Stimulated activated naive CD4-positive, alpha-beta T cell (primary cell): ENCODE data around the gene IGLL1.
"Not testable (repeated sequence)": the region's sequence is repeated elsewhere in the genome, so short reads cannot be mapped to it uniquely, and the experiment has no call there.

Experiments used
- DNase-seq, 6 experiments: peaks; one replicate each; lab custom pipeline; 2025; lab: John Stamatoyannopoulos, UW

The IGLL1 gene

DNA sequence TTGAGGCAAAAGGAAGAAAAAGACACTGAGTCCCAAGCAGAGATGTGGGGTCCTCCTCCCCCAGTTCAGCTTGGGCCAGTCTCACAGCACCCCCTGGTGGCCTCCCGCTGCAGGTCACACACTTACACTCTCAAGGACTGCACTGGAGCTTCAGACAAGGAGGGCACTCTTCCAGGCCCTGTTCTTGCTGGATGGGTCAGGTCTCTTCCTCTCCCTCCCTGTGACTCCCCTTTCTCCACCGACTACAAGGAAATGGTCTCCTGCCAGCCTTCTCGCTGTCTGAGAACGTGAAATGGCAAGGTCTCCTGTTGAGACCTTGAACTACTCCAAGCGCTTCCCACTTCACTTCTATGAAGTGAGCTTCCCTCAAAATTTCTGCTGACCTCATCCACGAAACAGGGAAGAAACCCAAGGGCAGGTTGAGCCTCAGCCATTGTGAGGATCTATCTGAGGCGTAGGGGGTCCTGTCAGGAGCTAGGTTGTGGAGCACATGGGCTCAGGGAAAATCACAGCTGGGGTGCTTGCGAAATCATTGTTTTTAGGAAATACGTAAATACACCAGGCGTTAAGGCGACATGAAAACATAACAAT, 11.2 kb upstream of the IGLL1 start:
- peak in 5 of 6 experiments; percentile 18 to 58 (median 32) for DNase-seq

DNA sequence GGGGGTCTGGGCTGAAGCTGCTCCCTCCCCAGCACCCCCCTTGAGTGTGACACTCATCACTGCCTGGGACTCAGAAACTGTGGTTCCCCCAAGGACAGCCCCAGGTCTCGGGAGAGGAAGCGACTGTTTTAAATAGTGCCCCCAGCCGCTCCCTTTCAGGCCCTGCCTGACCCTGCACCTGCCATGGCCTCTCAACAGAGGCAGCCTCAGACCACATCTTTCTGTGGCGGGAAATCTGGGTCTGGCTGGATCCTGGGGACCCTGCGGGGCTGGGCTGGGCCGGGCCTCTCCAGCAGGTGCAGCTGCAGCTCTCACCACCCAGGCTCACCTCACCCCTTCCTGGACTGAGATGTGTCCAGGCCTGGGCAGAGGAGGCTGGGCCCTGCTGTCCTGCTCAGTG, 3.7 kb upstream of the IGLL1 start:
- DNase-seq, result no peak

DNA sequence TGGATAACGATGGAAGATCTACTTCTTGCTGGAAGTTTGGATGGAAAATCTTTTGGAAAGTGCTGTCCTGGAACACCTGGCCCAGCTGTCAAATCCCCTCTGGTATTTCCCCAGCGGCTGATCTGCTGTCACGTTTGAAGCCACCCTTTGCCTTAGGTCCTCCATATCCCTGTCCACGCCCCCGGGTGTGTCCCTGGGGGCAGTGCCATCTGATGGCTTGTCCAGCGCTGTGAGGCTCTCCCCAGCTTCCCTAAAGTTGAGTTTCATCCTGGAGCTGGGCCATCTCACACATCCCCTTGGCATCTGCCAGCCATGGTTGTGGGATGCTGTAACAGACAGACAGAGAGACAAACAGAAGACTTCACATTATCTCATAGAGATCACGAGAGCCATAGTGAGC, 3.1 kb upstream of the IGLL1 start:
- DNase-seq, result no peak

DNA sequence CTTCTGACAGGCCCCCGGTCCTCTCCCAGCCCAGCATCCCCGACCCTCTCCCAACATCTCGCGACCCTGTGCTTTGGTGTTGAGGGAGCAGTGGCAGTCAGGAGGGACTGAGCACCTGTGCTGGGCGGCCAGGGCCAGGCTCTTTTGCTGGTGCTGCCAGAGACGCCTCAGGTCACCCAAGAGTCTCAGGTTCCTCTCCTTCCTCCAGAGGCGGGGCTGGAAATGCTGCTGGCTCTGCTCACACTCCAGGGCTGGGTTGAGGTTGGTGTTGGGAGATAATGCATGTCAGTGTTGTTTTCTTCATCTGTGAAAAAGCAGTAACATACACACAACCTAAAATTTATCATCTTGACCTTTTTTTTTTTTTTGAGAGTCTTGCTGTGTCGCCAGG, 1.2 kb upstream of the IGLL1 start:
- DNase-seq, result no peak

DNA sequence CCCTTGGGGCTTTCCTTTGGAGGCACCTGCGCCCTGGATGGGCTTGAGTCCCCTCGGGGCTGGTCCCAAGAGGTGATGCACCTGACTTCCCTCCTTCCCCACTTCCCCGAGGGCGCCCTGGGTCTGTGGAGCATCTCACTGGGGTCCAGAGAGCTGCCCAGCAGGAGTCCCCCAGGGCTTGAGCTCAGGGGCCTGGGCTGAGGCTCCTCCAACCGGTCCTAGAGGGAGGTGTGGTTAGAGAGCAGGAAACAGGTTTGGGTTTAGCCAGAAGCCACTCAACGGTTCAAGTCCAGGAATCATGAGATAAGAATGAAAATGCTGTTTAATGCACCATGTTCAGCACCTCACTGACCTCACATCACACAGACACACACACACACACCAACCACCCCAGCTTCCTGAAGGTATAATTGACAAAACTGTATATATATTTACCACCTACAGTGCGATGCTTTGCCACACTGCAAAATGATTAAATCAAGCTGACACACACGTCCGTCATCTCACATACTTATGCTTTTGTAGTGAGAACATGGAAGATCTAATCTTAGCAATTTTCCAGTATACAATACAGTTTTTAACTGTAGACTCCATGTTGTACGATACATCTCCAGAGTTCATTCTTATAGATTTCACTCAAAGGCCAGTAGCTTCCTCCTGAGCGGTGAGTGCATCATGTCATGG, 628 bp upstream of the IGLL1 start:
- no peak for DNase-seq

DNA sequence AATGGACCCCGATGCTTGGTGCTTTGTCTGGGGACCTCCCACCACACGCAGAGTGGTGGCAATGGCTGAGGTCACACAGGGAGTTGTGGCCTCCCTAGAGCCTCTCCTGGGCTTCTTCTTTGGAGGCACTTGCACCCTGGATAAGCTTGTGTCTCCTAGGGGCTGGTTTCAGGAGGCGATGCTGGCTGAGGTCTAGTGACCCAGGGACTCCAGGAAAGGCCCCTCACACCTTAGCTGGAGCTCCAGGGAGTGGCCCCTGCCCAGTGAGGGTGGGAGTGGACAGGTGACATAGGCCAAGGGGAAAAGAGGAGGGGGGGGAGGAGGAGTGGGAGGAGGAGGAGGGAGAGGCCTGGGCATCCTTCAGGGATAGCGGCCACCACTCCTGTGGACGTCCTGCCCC, 810 bp downstream of the IGLL1 start:
- DNase-seq, result no peak

DNA sequence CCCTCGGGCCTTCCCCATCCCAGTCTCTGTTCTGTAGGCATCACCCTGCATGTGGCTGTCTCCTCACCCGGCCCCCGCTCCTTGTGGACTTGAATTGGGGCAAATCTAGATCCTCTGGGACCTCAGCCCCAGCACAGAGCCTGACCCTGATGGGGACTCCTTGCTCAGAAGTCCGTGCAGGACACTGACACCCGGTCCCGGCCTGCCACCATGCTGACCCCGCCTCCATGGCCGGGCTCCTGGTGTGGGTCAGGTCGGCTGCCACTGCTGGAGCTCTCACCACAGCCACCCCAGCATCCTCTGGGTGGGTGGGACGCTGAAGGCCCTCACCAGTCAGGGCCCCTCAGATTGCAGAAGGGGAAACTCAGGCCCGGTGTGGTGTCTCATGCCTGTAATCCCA, 1.8 kb downstream of the IGLL1 start:
- DNase-seq, result no peak

DNA sequence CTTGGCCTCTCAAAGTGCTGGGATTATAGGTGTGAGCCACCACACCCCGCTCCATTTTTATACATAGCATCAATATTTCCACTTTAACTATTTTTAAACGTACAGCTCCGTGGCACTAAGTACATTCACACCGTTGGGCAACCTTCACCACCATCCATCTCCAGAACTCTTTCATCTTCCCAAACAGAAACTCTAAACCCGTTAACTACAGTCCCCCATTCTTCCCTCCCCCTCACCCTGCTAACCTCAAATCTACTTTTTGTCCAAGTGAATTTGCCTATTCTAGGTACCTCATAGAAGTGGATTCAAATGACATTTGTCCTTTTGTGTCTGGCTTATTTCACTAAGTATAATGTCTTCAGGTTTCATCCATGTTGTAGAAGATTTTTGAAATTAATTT, 3.4 kb downstream of the IGLL1 start:
- DNase-seq, result no peak

DNA sequence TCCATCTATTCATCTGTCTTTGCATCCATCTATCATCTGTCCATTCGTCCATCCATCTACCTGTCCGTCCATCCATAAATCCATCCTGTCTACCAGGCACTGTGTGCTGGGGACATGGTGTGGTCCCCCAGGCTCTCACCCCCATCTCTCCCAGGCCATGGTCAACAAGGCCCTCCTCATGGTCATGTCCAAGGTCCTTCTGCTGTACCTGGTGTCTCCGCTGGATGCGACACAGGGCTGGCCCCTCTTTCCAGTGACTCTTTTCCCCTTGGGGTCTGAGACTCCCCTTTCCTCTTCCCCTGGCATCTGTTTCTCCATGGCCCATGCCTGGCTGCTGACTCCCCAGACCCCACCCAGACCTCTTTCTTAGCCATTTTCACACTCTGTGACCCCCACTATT, 4.5 kb downstream of the IGLL1 start:
- no peak for DNase-seq

DNA sequence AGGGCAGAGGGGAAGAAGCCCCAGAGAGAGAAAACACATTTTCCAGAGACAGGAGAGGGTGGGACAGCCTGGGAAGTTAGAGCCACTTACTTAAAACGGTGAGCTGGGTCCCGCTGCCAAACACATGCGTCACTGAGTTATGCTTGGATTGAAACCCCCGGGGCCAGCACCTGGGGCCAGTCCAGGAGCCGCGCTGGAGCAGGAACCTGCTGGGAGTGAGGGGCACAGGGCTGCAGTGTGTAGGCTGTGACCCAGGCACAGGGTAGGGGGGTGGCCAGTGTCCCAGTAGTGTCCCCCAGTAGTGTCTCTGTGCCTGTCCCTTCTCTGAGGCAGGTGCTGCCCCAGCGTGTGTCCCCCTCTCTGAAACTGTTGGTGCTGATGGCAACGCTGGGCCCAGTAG, 5.2 kb downstream of the IGLL1 start:
- DNase-seq, result no peak

DNA sequence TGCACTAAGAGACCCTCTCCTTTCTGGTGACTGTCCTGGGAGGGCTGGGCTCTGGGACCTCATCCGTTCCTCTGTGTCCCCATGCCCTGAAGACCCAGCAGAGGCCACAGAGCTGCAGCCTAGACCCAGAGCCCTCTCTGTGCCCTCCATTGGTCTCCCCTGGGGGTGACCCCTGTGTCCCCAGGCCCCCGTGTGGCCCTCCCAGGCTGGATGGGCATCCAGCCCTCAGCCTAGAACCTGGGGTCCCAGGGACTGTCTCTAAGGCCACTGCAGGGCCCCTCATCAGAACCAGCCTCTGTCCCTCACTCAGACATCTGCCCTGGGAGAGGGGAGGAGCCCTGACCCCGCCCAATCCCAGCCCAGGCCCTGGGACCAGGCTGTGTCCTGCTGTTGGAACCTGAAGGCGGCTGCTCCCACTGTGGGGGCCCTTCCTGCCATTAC, 5.7 kb downstream of the IGLL1 start:
- no peak for DNase-seq

DNA sequence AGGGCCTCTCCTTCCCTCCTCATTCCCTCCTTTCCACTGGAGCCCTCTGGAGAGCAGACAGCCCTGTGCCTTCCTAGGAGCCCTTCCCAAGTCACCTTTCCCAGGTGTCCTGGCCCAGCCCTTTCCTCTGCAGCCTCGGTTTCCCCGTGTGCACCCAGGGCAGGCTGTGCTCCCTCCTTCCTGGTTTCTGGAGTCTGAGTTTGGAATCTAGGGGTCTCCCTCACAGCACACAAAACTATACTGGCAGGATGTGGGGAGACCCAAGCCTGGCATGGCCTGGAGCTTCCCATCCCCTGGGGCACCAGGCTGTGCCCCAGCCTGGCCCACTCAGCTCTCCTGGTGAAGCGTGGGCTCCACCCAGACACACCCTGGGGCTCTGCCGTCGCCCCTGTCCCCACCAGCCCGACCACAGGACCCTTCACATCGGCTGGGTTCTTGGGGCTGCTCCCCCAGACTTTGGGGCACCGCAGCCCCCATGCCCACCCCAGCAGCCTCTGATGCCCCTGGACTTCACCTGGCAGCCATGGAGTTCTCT, 6.3 kb downstream of the IGLL1 start:
- not testable (repeated sequence) for DNase-seq

DNA sequence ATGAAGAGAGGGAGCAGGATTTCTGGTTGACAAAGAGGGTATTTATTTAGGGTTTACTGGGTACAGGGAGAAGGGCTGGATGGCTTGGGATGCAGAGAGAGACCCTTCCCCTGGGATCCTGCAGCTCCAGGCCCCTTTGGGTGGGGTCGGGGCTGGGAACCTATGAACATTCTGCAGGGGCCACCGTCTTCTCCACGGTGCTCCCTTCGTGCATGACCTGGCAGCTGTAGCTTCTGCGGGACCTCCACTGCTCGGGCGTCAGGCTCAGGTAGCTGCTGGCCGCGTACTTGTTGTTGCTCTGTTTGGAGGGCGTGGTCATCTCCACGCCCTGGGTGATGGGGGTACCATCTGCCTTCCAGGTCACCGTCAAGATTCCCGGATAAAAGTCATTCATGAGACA, 7.0 kb downstream of the IGLL1 start:
- DNase-seq, result not testable (repeated sequence)

DNA sequence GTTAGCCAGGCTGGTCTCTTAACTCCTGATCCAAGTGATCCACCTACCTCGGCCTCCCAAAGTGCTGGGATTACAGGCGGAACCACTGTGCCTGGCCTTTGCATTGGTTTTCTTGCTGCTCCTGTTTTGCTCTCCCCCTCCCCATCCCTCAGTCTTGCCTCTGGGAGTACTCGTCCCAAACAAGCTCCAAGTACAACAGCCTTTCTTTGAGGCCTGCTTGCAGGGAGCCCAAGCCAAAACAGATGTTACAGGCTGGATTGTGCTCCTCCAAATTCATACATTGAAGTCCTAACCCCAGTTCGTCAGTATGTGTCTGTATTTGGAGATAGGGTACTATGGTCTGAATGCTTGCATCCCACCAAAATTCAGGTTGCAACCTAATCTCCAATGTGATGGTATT, 8.6 kb downstream of the IGLL1 start:
- no peak for DNase-seq

DNA sequence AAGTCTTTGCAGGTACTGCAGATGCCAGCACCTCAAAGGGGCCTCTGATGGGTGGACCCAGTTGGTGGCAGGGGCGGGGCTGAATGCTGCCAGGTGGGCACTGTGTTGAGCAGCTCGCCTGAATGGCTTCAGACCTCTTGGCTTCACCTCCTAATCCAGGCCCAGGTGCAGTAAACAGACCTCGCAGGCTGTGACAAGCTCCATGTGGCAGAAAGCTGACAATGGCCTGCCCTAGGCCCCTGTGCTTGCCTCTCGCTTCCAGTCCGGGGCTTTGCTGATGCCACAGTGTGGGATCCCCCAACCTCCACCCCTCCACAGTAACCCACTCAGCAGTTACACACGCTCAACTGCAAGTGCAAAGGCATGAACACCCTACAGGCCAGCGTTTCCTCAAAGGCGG, 9.4 kb downstream of the IGLL1 start:
- DNase-seq, result no peak

DNA sequence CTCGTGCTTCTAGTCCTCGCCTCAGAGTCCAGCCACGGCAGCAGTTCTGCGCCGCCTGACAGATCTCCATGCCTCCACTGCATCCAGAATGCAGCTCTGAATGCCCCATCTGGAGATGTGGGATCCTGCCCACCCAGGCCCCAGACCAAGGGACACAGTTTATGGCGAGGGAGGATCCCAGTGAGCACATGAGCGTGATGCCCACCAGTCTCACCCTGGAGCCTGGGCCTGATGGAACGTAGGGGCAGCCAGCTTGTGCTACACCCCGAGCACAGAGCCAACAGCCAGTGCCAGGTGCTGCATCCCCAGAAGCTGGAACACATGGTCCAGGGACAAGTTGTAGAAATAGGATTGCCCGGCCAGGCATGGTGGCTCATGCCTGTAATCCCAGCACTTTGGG, 10.4 kb downstream of the IGLL1 start:
- DNase-seq, result no peak

DNA sequence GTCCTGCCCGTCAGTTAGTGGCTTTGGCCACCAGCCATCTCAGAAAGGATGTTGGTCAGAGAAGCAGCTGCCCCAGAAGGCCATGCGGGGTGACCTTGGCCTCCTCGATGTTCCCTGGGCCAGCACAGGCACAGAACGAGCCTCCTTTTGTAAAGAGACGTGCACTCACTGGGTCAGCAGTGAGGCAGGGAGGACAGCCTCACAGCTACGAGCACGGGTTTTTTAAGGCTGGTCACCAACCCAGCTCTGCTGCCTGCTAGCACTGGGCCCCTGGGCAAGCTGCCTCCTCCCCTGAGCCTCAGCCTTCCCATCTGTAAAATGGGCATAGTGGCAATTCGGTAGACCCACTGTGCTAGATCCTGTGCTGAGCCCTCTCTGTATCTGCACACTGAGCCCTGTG, 10.8 kb downstream of the IGLL1 start:
- no peak for DNase-seq

DNA sequence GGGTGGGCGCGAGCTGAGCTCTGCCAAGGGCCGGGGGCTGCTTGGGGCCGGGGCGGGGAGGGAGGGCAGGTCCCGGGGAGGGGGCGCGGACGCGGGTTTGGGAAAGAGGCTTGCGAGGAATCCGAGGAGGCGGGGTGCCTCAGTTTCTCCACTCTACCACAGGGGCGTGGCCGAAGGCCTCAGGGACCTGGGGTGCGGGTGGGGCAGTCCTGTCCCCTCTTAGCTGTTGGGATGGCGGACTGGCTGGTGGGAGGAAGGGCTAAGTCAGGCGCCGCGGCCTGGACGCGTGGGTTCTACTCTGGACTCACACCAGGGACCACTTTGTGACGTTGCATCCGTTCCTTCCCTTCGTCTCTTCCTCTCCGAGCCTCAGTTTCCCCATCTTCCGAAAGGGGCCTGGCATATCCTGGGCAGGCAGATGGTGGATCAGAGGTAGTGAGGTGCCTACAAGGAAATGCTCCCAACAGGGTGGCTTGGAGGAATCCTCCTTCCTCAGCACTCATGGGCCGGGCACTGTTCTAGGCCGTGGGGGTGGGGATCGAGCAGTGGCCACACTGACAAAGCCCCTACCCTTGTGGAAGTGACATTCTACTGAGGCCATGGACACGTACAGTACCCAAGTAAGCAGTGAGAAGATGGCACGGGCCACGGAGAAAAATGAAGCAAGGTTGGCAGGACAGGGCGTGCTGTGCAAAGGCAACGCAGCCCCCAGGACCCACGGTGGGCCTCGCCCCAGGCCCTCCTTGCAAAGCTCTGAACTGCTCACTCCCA, 13.2 kb downstream of the IGLL1 start:
- no peak for DNase-seq

DNA sequence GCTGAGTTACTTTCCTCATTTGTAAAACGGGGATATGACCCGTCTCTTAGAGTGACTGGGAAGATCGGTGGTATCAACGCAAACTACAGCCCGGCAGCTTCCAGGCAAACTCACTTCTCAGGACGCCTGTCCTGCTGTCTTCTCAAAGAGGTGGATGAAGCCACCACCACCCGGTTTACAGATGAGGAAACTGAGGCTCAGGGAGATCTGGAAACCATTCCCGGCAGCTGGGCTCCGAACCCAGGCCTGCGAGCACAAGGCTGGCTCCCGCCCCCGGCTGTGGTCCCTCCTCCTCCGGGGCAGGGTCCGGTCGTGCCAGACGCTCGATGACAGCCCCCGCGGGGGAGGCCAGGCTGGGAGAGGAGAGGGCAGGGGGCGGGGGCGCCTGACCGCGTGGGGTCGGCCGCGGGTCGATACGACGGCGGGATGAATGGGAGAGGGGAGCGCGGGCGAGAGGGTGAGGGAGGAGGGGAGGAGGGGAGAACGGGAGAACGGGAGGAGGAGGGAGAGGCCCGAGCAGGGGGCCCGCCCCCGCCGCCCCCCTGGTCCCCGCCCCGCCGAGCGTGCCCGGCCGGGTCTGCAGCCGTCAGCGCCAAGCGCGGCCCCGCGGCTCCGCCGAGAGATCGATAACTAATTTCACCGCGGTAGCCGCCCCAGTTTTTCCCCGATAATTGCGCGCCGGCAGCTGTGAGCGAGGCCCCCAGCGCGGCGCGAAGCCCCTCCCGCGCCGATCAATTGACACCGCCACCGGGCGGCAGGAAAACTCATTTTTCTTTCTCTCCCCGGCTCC, 14.0 kb downstream of the IGLL1 start:
- peak in 1 of 6 experiments; percentile 4 for DNase-seq

DNA sequence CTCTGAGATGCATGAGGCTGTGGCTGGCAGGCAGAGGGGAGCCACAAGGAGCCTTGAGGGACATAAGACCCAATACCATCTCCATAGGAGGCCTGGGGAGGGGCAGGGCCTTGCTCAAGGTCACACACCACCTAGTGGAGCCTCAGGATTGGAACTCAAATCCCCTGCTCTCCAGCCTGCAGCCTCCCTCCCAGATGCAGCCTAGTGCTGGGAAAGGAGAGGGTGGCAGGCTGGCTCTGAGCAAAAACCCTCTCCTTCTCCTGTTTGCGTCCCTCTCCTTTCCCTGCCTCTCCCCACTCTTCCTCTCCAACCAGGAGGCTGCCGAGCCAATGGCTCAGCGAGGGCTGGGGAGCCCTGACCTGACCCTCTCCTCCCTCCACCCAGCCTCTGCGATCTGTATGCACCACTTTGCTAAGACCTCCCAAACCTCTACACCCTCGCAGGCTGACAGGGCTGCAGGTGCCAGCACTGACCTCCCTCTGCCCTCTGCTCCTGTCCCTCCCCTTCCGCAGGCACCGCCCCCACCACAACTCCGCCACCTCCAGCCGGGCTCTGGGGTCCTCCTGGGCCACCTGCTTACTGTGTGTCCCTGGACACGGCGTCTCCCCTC, 14.7 kb downstream of the IGLL1 start:
- no peak for DNase-seq

DNA sequence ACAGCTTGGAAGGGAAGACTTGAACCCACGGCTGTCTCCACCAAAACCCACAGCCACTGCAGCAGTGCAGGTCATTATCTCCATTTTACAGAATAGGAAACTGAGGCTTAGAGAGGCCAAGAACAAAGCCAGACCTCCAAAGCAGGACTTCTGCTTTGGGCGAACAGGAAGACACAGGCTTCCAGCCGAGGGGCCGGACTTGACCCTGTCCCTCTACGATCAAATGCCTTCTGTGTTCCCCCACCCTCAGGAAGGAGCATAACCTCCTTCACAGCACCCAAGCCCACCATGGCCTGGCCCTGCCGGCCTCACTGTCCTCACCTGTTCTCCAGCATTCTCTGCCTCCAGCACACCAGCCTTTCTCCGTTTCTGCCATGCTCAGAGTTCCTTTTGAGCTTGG, 15.8 kb downstream of the IGLL1 start:
- DNase-seq, result no peak

DNA sequence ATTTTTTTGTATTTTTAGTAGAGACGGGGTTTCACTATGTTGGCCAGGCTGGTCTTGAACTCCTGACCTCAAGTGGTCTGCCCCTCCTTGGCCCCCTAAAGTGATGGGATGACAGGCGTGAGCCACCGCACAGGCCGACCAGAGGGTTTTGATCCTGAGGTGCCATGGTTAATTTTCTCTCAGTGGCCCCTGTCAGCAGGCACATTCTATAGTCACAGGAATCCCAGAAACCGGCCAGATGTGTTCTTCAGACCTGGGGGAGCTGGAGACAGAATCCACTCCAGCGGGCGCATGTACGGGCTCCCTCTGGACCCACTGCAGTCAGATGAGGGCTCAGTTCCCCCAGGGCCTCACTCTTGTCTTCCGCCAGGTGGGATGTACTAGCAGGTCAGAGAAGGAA, 17.0 kb downstream of the IGLL1 start:
- DNase-seq, result no peak
